Fibroblast of lung (primary cell): ENCODE data around the gene CARD18.

Experiments
- EZH2 ChIP-seq: IDR thresholded peaks from 2 replicates; pipeline ENCODE4 v1.5.1; 2012; ENCODE audit warnings: low read length, control low read depth, mild to moderate bottlenecking; ENCODE audit errors: missing control alignments
- TF ChIP-seq, protein P1 (sequence below), 2 donors: IDR thresholded peaks in 1 of 2; conservative IDR thresholded peaks in 1 of 2; 1 replicate in 1 of 2; 2 replicates in 1 of 2; pipeline ENCODE4 v1.5.1; 2011 to 2012; ENCODE audit warnings: low read length in 2 of 2, control low read depth in 1 of 2, inconsistent platforms in 1 of 2, low read depth in 1 of 2, mild to moderate bottlenecking in 1 of 2

DNA sequence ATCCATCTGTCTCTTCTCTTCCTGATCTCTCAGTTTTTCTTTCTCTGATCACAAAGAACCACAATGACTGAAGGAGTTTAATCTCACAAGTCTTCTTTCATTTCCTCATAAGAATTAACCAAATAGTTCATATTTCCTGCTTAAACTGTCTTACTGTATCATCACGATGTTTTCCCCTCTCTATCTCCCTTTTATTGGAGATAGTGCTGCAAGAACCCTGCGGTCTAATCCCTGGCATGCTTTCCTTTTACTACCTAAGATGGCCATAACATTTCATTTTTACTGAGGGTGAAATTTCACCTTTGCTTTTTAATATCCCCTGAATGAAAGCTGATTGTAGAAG lies 28.9 kb downstream of the CARD18 start:
- TF ChIP-seq, protein P1, sequence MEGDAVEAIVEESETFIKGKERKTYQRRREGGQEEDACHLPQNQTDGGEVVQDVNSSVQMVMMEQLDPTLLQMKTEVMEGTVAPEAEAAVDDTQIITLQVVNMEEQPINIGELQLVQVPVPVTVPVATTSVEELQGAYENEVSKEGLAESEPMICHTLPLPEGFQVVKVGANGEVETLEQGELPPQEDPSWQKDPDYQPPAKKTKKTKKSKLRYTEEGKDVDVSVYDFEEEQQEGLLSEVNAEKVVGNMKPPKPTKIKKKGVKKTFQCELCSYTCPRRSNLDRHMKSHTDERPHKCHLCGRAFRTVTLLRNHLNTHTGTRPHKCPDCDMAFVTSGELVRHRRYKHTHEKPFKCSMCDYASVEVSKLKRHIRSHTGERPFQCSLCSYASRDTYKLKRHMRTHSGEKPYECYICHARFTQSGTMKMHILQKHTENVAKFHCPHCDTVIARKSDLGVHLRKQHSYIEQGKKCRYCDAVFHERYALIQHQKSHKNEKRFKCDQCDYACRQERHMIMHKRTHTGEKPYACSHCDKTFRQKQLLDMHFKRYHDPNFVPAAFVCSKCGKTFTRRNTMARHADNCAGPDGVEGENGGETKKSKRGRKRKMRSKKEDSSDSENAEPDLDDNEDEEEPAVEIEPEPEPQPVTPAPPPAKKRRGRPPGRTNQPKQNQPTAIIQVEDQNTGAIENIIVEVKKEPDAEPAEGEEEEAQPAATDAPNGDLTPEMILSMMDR (conservative IDR thresholded peaks at IDR 0.05 in 1 of 2, IDR thresholded peaks at IDR 0.05 in 1 of 2; ENCODE audit: low read depth in 1 of 2, low read length in 2 of 2) = no peak
- no peak for TF ChIP-seq EZH2
